HEK293 (cell line): ENCODE measurements around the gene DPEP1.

Experiments used
- CTCF ChIA-PET: fragments of 350-600 bp; formaldehyde crosslinking; extraction: SDS; loops from one replicate; lab custom pipeline; 2021; ENCODE audit warnings: antibody characterized with exemption; lab: Yijun Ruan, JAX
- POLR2A ChIA-PET: fragments of 300-600 bp; formaldehyde crosslinking; extraction: SDS; loops from one replicate; lab custom pipeline; 2020; ENCODE audit warnings: antibody characterized with exemption, inconsistent platforms; lab: Yijun Ruan, JAX
- H3K27ac ChIP-seq: fragments of 200-500 bp; sonication (Bioruptor generic); 2 replicates; pipeline ENCODE4 v1.5.1; 2014; ENCODE audit warnings: low read depth, low read length, control low read depth, inconsistent platforms; ENCODE audit errors: extremely low read depth
- H3K36me3 ChIP-seq, 2 experiments: fragments of 200-500 bp in 1 of 2; sonication (Bioruptor generic) in 1 of 2; 1 replicate in 1 of 2; 2 replicates in 1 of 2; pipeline ENCODE4 v1.5.1; 2014 to 2017; ENCODE audit warnings: inconsistent platforms in 2 of 2, low read length in 2 of 2; ENCODE audit not compliant: control insufficient read depth in 2 of 2, insufficient read depth in 1 of 2
- H3K4me1 ChIP-seq: fragments of 200-500 bp; sonication (Bioruptor generic); 2 replicates; pipeline ENCODE4 v1.5.1; 2014; ENCODE audit warnings: mild to moderate bottlenecking, low read length, inconsistent platforms; ENCODE audit not compliant: control insufficient read depth, insufficient read depth
- H3K4me3 ChIP-seq: 2 replicates; pipeline ENCODE4 v1.5.1; 2011; ENCODE audit warnings: low read depth, mild to moderate bottlenecking, control low read depth, low read length, moderate library complexity
- H3K9me3 ChIP-seq: fragments of 200-500 bp; sonication (Bioruptor generic); 2 replicates; pipeline ENCODE4 v1.5.1; 2014; ENCODE audit warnings: low read depth, low read length, inconsistent platforms; ENCODE audit not compliant: control insufficient read depth, insufficient read depth
- TCF7L2 ChIP-seq: IDR thresholded peaks from 2 replicates; pipeline ENCODE4 v1.6.1; 2011; ENCODE audit warnings: low read depth, mild to moderate bottlenecking, inconsistent platforms, low read length, moderate library complexity, borderline replicate concordance
- TRIM28 ChIP-seq: IDR thresholded peaks from 2 replicates; pipeline ENCODE4 v1.6.1; 2011; ENCODE audit warnings: low read length, control low read depth, borderline replicate concordance
- ZBTB26 ChIP-seq: fragments of 450-650 bp; formaldehyde crosslinking; optimal IDR thresholded peaks from 2 replicates; pipeline ENCODE3; 2016; ENCODE audit warnings: missing biosample characterization, mild to moderate bottlenecking, missing genetic modification characterization
- ZIC2 ChIP-seq: fragments of 450-650 bp; formaldehyde crosslinking; IDR thresholded peaks from 2 replicates; pipeline ENCODE4 v1.5.1; 2016; ENCODE audit warnings: missing biosample characterization, missing genetic modification characterization
- ZNF114 ChIP-seq: fragments of 450-650 bp; formaldehyde crosslinking; IDR thresholded peaks from 2 replicates; pipeline ENCODE4 v1.5.0; 2017; ENCODE audit warnings: missing biosample characterization, missing genetic modification characterization
- ZNF211 ChIP-seq: fragments of 450-650 bp; formaldehyde crosslinking; IDR thresholded peaks from 2 replicates; pipeline ENCODE4 v1.5.1; 2016; ENCODE audit warnings: low read depth, missing biosample characterization, missing genetic modification characterization
- ZNF214 ChIP-seq: fragments of 450-650 bp; formaldehyde crosslinking; IDR thresholded peaks from 2 replicates; pipeline ENCODE4 v1.5.1; 2017; ENCODE audit warnings: missing biosample characterization, mild to moderate bottlenecking, missing genetic modification characterization, borderline replicate concordance
- ZNF302 ChIP-seq: fragments of 450-650 bp; formaldehyde crosslinking; IDR thresholded peaks from 2 replicates; pipeline ENCODE4 v1.5.1; 2016; ENCODE audit warnings: missing biosample characterization, missing genetic modification characterization, low read depth
- ZNF354C ChIP-seq: fragments of 450-650 bp; formaldehyde crosslinking; IDR thresholded peaks from 2 replicates; pipeline ENCODE4 v1.5.1; 2016; ENCODE audit warnings: missing biosample characterization, missing genetic modification characterization, low read depth, borderline replicate concordance
- ZNF433 ChIP-seq: fragments of 450-650 bp; formaldehyde crosslinking; IDR thresholded peaks from 2 replicates; pipeline ENCODE4 v1.5.1; 2016; ENCODE audit warnings: missing biosample characterization, missing genetic modification characterization, low read depth
- ZNF585B ChIP-seq: fragments of 450-650 bp; formaldehyde crosslinking; IDR thresholded peaks from 2 replicates; pipeline ENCODE4 v1.5.1; 2016; ENCODE audit warnings: missing biosample characterization, missing genetic modification characterization
- ZNF624 ChIP-seq: fragments of 450-650 bp; formaldehyde crosslinking; IDR thresholded peaks from 2 replicates; pipeline ENCODE4 v1.5.1; 2017; ENCODE audit warnings: missing biosample characterization, missing genetic modification characterization
- ZNF645 ChIP-seq: fragments of 450-650 bp; formaldehyde crosslinking; IDR thresholded peaks from 2 replicates; pipeline ENCODE4; 2016; ENCODE audit warnings: missing biosample characterization, missing genetic modification characterization
- ZNF692 ChIP-seq: fragments of 450-650 bp; formaldehyde crosslinking; IDR thresholded peaks from 2 replicates; pipeline ENCODE4 v1.5.1; 2016; ENCODE audit warnings: missing biosample characterization, missing genetic modification characterization
- ZNF776 ChIP-seq: fragments of 450-650 bp; formaldehyde crosslinking; IDR thresholded peaks from 2 replicates; pipeline ENCODE4 v1.5.0; 2017; ENCODE audit warnings: missing biosample characterization, missing genetic modification characterization, borderline replicate concordance
- ZNF791 ChIP-seq: fragments of 450-650 bp; formaldehyde crosslinking; IDR thresholded peaks from 2 replicates; pipeline ENCODE4 v1.5.1; 2016; ENCODE audit warnings: missing biosample characterization, missing genetic modification characterization
- ZXDB ChIP-seq: fragments of 450-650 bp; formaldehyde crosslinking; IDR thresholded peaks from 2 replicates; pipeline ENCODE4 v1.5.1; 2016; ENCODE audit warnings: missing biosample characterization, missing genetic modification characterization
- TF ChIP-seq, protein P1 (sequence below): fragments of 450-650 bp; formaldehyde crosslinking; IDR thresholded peaks from 2 replicates; pipeline ENCODE4 v1.5.1; 2016; ENCODE audit warnings: missing biosample characterization, missing genetic modification characterization

Gene DPEP1

DNA sequence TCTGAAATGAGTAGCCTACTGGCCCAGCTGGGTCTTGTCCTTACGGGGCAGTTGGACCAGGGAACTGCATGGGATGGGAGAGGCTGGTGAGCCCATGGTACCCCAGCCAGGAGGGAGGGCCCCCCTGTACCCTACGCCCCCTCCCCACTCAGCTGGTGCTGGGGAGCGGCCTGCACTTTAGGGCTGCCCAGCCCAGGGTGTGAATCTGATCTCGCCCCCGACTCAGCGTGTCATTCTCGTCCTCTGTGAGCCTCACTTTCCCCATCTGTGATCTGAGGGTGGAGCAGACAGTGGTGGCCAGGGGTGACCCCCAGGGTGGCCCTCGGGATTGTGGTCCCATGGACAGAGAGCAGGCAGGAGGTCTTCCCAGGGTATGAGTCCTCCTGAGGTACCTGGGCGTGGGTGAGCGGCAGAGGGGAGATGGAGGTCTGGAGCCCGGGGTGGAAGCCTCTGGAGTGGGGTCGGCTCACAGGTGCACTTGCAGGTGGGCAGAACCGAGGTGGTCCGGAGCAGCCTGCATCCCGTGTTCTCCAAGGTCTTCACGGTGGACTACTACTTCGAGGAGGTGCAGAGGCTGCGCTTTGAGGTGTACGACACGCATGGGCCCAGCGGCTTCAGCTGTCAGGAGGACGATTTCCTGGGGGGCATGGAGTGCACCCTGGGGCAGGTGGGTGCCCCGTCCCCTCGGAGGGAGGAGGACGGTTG lies 36.2 kb upstream of the DPEP1 start:
- H3K9me3 ChIP-seq: no peaks in the 10 kb centered on the region
- no peak for TF ChIP-seq ZNF624 (tag by site-specific recombination)
- TF ChIP-seq TCF7L2: no peak
- TF ChIP-seq ZNF114 (tag by site-specific recombination): no peak
- no peak for TF ChIP-seq ZNF433
- TF ChIP-seq ZNF692 (tag by site-specific recombination): no peak
- TF ChIP-seq TRIM28: no peak
- no peak for TF ChIP-seq ZNF354C
- TF ChIP-seq ZNF791: no peak
- no peak for TF ChIP-seq ZNF211 (tag by site-specific recombination)
- no peak for TF ChIP-seq ZIC2 (tag by site-specific recombination)
- no peak for TF ChIP-seq ZNF302 (tag by site-specific recombination)
- TF ChIP-seq ZNF776: no peak
- TF ChIP-seq ZNF645 (tag by site-specific recombination): no peak
- no peak for TF ChIP-seq ZNF585B
- TF ChIP-seq ZBTB26 (tag by site-specific recombination): no peak
- no peak for TF ChIP-seq ZXDB (tag by site-specific recombination)
- H3K36me3 ChIP-seq: no peaks in the 10 kb centered on the region
- H3K4me1 ChIP-seq: no peaks in the 10 kb centered on the region
- POLR2A ChIA-PET: interaction anchor here (0.7 kb wide), 1 partner anchor 12 kb away, joined by 5 read pairs; no protein-coding TSS in a partner anchor
- H3K4me3 ChIP-seq: no peak overlapping the region
- no peak overlapping the region for H3K27ac ChIP-seq
- CTCF ChIA-PET: no interaction called here

- TF ChIP-seq, protein P1, sequence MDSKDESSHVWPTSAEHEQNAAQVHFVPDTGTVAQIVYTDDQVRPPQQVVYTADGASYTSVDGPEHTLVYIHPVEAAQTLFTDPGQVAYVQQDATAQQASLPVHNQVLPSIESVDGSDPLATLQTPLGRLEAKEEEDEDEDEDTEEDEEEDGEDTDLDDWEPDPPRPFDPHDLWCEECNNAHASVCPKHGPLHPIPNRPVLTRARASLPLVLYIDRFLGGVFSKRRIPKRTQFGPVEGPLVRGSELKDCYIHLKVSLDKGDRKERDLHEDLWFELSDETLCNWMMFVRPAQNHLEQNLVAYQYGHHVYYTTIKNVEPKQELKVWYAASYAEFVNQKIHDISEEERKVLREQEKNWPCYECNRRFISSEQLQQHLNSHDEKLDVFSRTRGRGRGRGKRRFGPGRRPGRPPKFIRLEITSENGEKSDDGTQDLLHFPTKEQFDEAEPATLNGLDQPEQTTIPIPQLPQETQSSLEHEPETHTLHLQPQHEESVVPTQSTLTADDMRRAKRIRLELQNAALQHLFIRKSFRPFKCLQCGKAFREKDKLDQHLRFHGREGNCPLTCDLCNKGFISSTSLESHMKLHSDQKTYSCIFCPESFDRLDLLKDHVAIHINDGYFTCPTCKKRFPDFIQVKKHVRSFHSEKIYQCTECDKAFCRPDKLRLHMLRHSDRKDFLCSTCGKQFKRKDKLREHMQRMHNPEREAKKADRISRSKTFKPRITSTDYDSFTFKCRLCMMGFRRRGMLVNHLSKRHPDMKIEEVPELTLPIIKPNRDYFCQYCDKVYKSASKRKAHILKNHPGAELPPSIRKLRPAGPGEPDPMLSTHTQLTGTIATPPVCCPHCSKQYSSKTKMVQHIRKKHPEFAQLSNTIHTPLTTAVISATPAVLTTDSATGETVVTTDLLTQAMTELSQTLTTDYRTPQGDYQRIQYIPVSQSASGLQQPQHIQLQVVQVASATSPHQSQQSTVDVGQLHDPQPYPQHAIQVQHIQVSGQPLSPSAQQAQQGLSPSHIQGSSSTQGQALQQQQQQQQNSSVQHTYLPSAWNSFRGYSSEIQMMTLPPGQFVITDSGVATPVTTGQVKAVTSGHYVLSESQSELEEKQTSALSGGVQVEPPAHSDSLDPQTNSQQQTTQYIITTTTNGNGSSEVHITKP: peak; percentile 76
- no peak for TF ChIP-seq ZNF214
- ChIA-PET POLR2A (interaction anchor here (0.7 kb wide), 1 partner anchor 107 kb away, joined by 3 read pairs; the partner anchor contains the start of gene CDK10), CTCF (no interaction called here)
- Histone ChIP-seq H3K27ac (no peak overlapping the region), H3K4me3 (no peak overlapping the region), H3K36me3 (no peaks in the 10 kb centered on the region), H3K9me3 (no peaks in the 10 kb centered on the region), H3K4me1 (no peaks in the 10 kb centered on the region)
These were observed 34.1 kb upstream of the DPEP1 start for GRCh38 chr16:89579351-89579750.
